Progenitor cell of endocrine pancreas (in vitro differentiated cells): ENCODE measurements around the gene WBP2NL. TPM values are rescaled to one million over a fixed set of nuclear protein-coding genes. Genes with fewer than 3 reads are reported as not detected.

Experiments
- DNase-seq: peaks from one replicate; pipeline ENCODE4 v3.0.0; 2021; ENCODE audit warnings: low spot score; ENCODE audit not compliant: unreplicated experiment
- H3K27ac Mint-ChIP-seq: 2 replicates; pipeline ENCODE4 v1.8.0; 2021; ENCODE audit warnings: mild to moderate bottlenecking, moderate library complexity, mixed read lengths
- H3K27me3 Mint-ChIP-seq: 2 replicates; pipeline ENCODE4 v1.8.0; 2021; ENCODE audit warnings: mixed read lengths
- H3K36me3 Mint-ChIP-seq: 2 replicates; pipeline ENCODE4 v1.8.0; 2022; ENCODE audit warnings: mixed read lengths; ENCODE audit not compliant: insufficient read depth
- H3K4me1 Mint-ChIP-seq: 2 replicates; pipeline ENCODE4 v1.8.0; 2021; ENCODE audit warnings: low read depth, mixed read lengths
- H3K4me3 Mint-ChIP-seq: 2 replicates; pipeline ENCODE4 v1.8.0; 2021; ENCODE audit warnings: low read depth, mild to moderate bottlenecking, moderate library complexity, mixed read lengths
- H3K9me3 Mint-ChIP-seq: 2 replicates; pipeline ENCODE4 v1.8.0; 2021; ENCODE audit warnings: low read depth, mixed read lengths
- total RNA-seq: library from RNA; stranded (reverse); gene quantifications from 2 replicates; pipeline ENCODE4 v1.2.1, GENCODE V29; 2021
- TF ChIP-seq, protein P1 (sequence below): fragments of 200-600 bp; sonication (generic); IDR thresholded peaks from one replicate; pipeline ENCODE4 v1.5.0; 2021; ENCODE audit warnings: antibody characterized with exemption, mild to moderate bottlenecking; ENCODE audit not compliant: unreplicated experiment

WBP2NL gene
- total RNA-seq, 1 donor from 2014 or later = not detected

DNA sequence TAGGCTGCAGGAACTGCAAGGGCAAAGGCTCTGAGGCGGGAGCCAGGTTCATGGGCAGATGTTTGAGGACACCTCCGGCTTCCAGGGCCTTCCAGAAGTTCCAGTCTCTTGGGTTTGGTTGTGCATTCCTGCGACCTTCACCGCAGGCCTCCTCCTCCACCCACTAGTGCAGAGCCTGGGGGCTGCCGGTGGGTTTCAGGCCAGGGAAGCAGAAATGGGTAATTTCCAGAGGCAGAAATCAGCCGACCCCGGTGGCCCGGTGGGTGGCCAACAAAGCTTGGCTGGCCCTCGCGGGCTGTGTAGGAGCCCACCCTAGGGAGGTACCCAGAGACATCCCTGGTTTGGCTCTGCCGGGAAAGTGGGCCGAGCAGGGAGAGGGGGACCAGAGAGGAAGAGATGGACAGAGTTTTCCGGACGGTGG lies 75.0 kb downstream of the WBP2NL start:
- H3K9me3 Mint-ChIP-seq = no peaks in the 10 kb centered on the region
- TF ChIP-seq, protein P1, sequence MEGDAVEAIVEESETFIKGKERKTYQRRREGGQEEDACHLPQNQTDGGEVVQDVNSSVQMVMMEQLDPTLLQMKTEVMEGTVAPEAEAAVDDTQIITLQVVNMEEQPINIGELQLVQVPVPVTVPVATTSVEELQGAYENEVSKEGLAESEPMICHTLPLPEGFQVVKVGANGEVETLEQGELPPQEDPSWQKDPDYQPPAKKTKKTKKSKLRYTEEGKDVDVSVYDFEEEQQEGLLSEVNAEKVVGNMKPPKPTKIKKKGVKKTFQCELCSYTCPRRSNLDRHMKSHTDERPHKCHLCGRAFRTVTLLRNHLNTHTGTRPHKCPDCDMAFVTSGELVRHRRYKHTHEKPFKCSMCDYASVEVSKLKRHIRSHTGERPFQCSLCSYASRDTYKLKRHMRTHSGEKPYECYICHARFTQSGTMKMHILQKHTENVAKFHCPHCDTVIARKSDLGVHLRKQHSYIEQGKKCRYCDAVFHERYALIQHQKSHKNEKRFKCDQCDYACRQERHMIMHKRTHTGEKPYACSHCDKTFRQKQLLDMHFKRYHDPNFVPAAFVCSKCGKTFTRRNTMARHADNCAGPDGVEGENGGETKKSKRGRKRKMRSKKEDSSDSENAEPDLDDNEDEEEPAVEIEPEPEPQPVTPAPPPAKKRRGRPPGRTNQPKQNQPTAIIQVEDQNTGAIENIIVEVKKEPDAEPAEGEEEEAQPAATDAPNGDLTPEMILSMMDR = no peak
- peak overlapping the region; percentile 52 for H3K4me3 Mint-ChIP-seq
- no peaks in the 10 kb centered on the region for H3K36me3 Mint-ChIP-seq
- H3K27me3 Mint-ChIP-seq = peaks cover 4% of the 10 kb centered on the region
- no peak for DNase-seq
- H3K27ac Mint-ChIP-seq = no peak overlapping the region
- H3K4me1 Mint-ChIP-seq = peaks cover 11% of the 10 kb centered on the region

DNA sequence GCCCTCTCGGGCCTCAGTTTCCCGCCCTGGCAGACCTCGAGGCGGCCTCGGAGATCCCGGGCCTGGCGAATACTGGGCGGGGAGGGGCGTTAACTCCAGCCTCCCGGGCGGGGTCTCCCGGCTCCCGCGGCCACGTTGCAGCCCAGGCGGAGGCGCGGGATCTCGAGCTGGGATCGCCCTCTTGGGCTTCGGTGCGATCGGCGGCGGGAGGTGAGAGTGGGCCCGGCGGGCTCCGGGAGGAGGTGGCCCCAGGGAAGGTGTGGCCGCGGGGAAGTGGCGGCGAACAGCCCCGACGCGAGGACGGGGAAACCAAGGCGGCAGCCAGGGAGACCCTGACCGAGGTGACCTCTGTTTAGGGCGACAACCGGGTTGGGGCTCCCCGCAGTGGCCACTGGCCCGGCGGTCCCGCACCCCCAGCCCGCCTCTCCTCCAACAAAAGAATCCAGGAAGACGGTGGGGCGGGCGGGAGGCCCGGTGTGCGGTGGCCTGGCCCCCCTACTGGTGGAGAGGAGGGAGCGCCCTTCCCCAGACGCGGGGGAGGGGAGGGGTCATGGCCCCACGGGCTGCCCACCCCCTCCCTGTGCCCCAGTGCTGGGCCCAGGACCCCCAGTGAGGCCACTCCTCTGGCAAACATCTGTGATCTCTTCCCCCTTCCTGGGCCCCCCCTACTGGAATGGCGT lies 75.7 kb downstream of the WBP2NL start, which contains the start of gene PHETA2:
PHETA2 (plus strand) TSS at position 117 of the 680 bp plus-strand sequence. CDS start 3,046 bp downstream, outside the sequence.
- Mint-ChIP-seq H3K27me3 (peaks cover 4% of the 10 kb centered on the region), H3K36me3 (no peaks in the 10 kb centered on the region), H3K9me3 (no peaks in the 10 kb centered on the region), H3K27ac (peak within 1 kb of the TSS; percentile 51), H3K4me1 (peaks cover 17% of the 10 kb centered on the region), H3K4me3 (peak within 1 kb of the TSS; percentile 52)
- no peak for DNase-seq
- TF ChIP-seq, protein P1 = peak; percentile 52

DNA sequence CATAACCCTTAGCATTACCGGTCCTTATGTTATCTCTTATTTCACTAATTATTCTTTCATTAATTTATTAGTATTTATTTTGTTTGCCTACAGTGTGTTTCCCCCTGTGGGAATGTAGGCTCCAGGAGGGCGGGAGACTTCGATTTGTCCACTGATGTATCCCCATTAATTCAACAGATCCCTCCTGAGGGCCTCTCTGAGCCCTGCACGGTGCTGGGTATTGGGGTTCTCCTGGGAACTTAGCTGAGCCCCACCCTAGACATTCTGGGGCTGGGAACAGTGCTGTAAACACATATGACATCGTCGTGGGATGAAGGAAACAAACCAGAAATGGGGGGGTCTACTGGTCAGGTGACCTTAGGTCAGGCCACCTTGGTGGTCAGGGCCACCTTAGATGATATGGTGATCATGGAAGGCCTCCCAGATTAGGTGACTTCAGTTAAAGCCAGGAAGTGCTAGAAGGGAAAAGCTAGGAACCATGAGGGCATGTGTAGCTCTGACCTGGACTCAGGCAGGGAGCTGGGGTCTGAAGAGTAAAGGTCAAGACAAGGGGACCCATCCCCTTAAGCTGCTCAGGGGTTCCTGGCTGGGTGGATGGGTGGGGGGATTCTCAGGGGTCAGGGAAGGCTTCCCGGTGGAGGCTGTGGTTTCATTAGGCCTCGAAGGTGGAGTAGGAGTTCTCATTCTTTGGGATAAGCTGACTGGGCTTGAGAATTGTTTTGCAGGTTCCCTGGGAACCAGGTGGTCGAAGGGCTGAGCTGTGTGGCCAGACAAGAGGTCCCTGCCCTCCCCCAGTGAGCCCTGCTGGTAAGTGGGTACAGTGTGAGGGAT lies 76.5 kb downstream of the WBP2NL start:
- no peaks in the 10 kb centered on the region for H3K9me3 Mint-ChIP-seq
- H3K36me3 Mint-ChIP-seq = no peaks in the 10 kb centered on the region
- H3K27ac Mint-ChIP-seq = peak overlapping the region; percentile 51
- DNase-seq = no peak
- no peak overlapping the region for H3K4me3 Mint-ChIP-seq
- TF ChIP-seq, protein P1 = no peak
- peaks cover 18% of the 10 kb centered on the region for H3K4me1 Mint-ChIP-seq
- peaks cover 4% of the 10 kb centered on the region for H3K27me3 Mint-ChIP-seq

DNA sequence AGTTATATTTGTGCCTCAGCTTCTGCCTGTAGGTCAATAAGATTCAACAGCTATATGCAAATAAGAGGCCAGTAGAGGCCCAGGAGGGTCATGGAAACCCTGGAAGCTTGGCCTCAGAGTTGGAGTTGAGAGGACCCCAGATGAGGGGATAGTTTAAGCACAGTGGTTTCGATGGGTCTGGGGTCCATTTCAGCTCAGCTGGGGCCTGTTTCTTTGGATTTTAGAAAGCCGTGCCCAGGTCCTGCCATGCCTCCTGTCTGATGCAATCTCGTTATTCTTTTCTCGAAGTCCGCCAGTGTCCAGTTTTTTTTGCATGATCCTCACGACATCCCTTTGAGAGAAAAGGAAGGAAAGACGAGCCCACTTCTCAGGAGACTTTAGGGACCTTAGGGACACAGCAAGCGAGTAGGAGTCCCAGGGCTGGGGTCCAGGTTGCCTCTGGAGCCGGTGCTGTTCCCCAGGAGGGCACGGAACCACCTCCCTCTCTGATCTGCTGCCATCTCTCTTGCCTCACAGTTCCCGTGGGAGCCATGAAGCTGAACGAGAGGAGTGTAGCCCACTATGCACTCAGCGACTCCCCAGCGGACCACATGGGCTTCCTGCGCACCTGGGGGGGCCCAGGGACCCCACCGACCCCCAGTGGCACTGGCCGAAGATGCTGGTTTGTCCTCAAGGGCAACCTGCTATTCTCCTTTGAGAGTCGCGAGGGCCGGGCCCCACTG lies 78.3 kb downstream of the WBP2NL start:
- no peak overlapping the region for H3K27ac Mint-ChIP-seq
- H3K27me3 Mint-ChIP-seq = peaks cover 4% of the 10 kb centered on the region

More for the DNA sequence above, 78.3 kb downstream of the WBP2NL start:
- Mint-ChIP-seq H3K4me1 (peaks cover 24% of the 10 kb centered on the region), H3K9me3 (no peaks in the 10 kb centered on the region), H3K36me3 (peaks cover 1% of the 10 kb centered on the region), H3K4me3 (no peak overlapping the region)
- no peak for DNase-seq
- TF ChIP-seq, protein P1 = no peak
